HG03039 (cell line): ENCODE data around the gene FAM171A1.

Source experiments
- ATAC-seq: cut with Tn5 transposase; IDR thresholded peaks from one replicate; pipeline ENCODE4 v1.9.1; 2021; ENCODE audit warnings: mild to moderate bottlenecking, moderate library complexity; ENCODE audit not compliant: unreplicated experiment

FAM171A1 gene

GRCh38 chr10:15253951-15254807 lies 116.9 kb downstream of the FAM171A1 start:
- ATAC-seq, result no peak

- no peak for ATAC-seq
These were observed 118.7 kb downstream of the FAM171A1 start for GRCh38 chr10:15252396-15252795.

GRCh38 chr10:15251791-15252380 lies 119.2 kb downstream of the FAM171A1 start:
- no peak for ATAC-seq

- no peak for ATAC-seq
These were observed 125.6 kb downstream of the FAM171A1 start for GRCh38 chr10:15245530-15245929.

- no peak for ATAC-seq
These were observed 126.4 kb downstream of the FAM171A1 start for GRCh38 chr10:15244635-15245197.

GRCh38 chr10:15242261-15242840 lies 128.7 kb downstream of the FAM171A1 start:
- no peak for ATAC-seq

GRCh38 chr10:15241306-15241705 lies 129.8 kb downstream of the FAM171A1 start:
- ATAC-seq, result no peak

- no peak for ATAC-seq
These were observed 132.3 kb downstream of the FAM171A1 start for GRCh38 chr10:15238555-15239335.

- no peak for ATAC-seq
These were observed 133.7 kb downstream of the FAM171A1 start for GRCh38 chr10:15237351-15237750.

GRCh38 chr10:15236340-15236739 lies 134.7 kb downstream of the FAM171A1 start:
- no peak for ATAC-seq

- ATAC-seq, result no peak
These were observed 138.8 kb downstream of the FAM171A1 start for GRCh38 chr10:15232279-15232678.

- ATAC-seq, result no peak
These were observed 139.7 kb downstream of the FAM171A1 start for GRCh38 chr10:15231426-15231825.

GRCh38 chr10:15230257-15230656 lies 140.8 kb downstream of the FAM171A1 start:
- no peak for ATAC-seq

GRCh38 chr10:15229268-15229667 lies 141.8 kb downstream of the FAM171A1 start:
- no peak for ATAC-seq

- ATAC-seq, result no peak
These were observed 142.7 kb downstream of the FAM171A1 start for GRCh38 chr10:15228426-15228825.

- no peak for ATAC-seq
These were observed 143.3 kb downstream of the FAM171A1 start for GRCh38 chr10:15227611-15228372.

GRCh38 chr10:15225511-15225910 lies 145.6 kb downstream of the FAM171A1 start:
- ATAC-seq, result no peak

GRCh38 chr10:15224948-15225347 lies 146.1 kb downstream of the FAM171A1 start:
- no peak for ATAC-seq

- no peak for ATAC-seq
These were observed 147.9 kb downstream of the FAM171A1 start for GRCh38 chr10:15223174-15223573.

- ATAC-seq, result no peak
These were observed 148.6 kb downstream of the FAM171A1 start for GRCh38 chr10:15222511-15222910.
